Gastroesophageal sphincter (tissue), 3 donors: ENCODE measurements around the gene WNT3A.

ENCODE experiments used
- CTCF ChIP-seq, 4 experiments: fragments of 200-600 bp in 2 of 4; fragments of 450-650 bp in 2 of 4; sonication (generic) in 1 of 4; IDR thresholded peaks; one replicate each; pipeline ENCODE4 v1.5.1; 2017 to 2019; ENCODE audit warnings: antibody characterized with exemption in 4 of 4, mild to moderate bottlenecking in 2 of 4, moderate library complexity in 2 of 4
- POLR2A ChIP-seq, 2 donors: fragments of 450-650 bp; IDR thresholded peaks; one replicate each; pipeline ENCODE4 v1.6.1; 2017; ENCODE audit warnings: antibody characterized with exemption in 2 of 2, mild to moderate bottlenecking in 2 of 2, moderate library complexity in 1 of 2

- TF ChIP-seq CTCF (IDR thresholded peaks at IDR 0.05) (no peak), POLR2A (IDR thresholded peaks at IDR 0.05) (no peak)
Observed at GRCh38 chr1:228009116-228009827, 2.5 kb downstream of the WNT3A start.
